Measurements from ENCODE around the gene GBP3.
"Not testable (repeated sequence)": the region's sequence is repeated elsewhere in the genome, so short reads cannot be mapped to it uniquely, and the experiment has no call there.

The GBP3 gene

GRCh38 chr1:89040315-89040626 is 17.6 kb upstream of the GBP3 start:
- no peak for DNase-seq (ENCODE audit: low read depth)

GRCh38 chr1:89037186-89037585 is 14.5 kb upstream of the GBP3 start:
- DNase-seq (ENCODE audit: low read depth), result no peak

GRCh38 chr1:89035080-89035479 is 12.4 kb upstream of the GBP3 start:
- DNase-seq (ENCODE audit: low read depth), result no peak

GRCh38 chr1:89034004-89034403 is 11.3 kb upstream of the GBP3 start:
- not testable (repeated sequence) for DNase-seq (ENCODE audit: low read depth)

GRCh38 chr1:89029051-89029450 is 6.4 kb upstream of the GBP3 start:
- DNase-seq (ENCODE audit: low read depth), result peak; percentile 20

GRCh38 chr1:89025928-89026327 is 3.3 kb upstream of the GBP3 start:
- no peak for DNase-seq (ENCODE audit: low read depth)

- no peak for DNase-seq (ENCODE audit: low read depth)
These were observed 360 bp upstream of the GBP3 start for GRCh38 chr1:89023026-89023425.

GRCh38 chr1:89018318-89018717 is 4.3 kb downstream of the GBP3 start:
- not testable (repeated sequence) for DNase-seq (ENCODE audit: low read depth)

- no peak for DNase-seq (ENCODE audit: low read depth)
These were observed 14.2 kb downstream of the GBP3 start for GRCh38 chr1:89008511-89008910.

- DNase-seq (ENCODE audit: low read depth), result no peak
These were observed 17.1 kb downstream of the GBP3 start for GRCh38 chr1:89005286-89006151.

GRCh38 chr1:89002176-89002575 is 20.5 kb downstream of the GBP3 start:
- not testable (repeated sequence) for DNase-seq (ENCODE audit: low read depth)

GRCh38 chr1:89001510-89001909 is 21.2 kb downstream of the GBP3 start:
- no peak for DNase-seq (ENCODE audit: low read depth)

- DNase-seq (ENCODE audit: low read depth), result peak; percentile 63
These were observed 23.9 kb downstream of the GBP3 start for GRCh38 chr1:88998716-88999115.

GRCh38 chr1:88990426-88990825 is 32.2 kb downstream of the GBP3 start:
- peak; percentile 58 for DNase-seq (ENCODE audit: low read depth)

- DNase-seq (ENCODE audit: low read depth), result no peak
These were observed 37.0 kb downstream of the GBP3 start for GRCh38 chr1:88985692-88986091.

- peak; percentile 89 for DNase-seq (ENCODE audit: low read depth)
These were observed 37.6 kb downstream of the GBP3 start for GRCh38 chr1:88985032-88985431.

- DNase-seq (ENCODE audit: low read depth), result no peak
These were observed 38.1 kb downstream of the GBP3 start for GRCh38 chr1:88984569-88984968.

- DNase-seq (ENCODE audit: low read depth), result peak; percentile 65
These were observed 38.7 kb downstream of the GBP3 start for GRCh38 chr1:88983791-88984559.

- DNase-seq (ENCODE audit: low read depth), result no peak
These were observed 40.6 kb downstream of the GBP3 start for GRCh38 chr1:88982055-88982454.

- not testable (repeated sequence) for DNase-seq (ENCODE audit: low read depth)
These were observed 41.2 kb downstream of the GBP3 start for GRCh38 chr1:88981506-88981905.

- DNase-seq (ENCODE audit: low read depth), result no peak
These were observed 41.8 kb downstream of the GBP3 start for GRCh38 chr1:88980870-88981269.

- DNase-seq (ENCODE audit: low read depth), result no peak
These were observed 42.9 kb downstream of the GBP3 start for GRCh38 chr1:88979749-88980116.

- peak; percentile 47 for DNase-seq (ENCODE audit: low read depth)
These were observed 43.5 kb downstream of the GBP3 start for GRCh38 chr1:88979054-88979748.

All from amniotic epithelial cell (primary cell).